ENCODE results near the gene PDGFB.

- TF ChIP-seq POLR2AphosphoS5 (IDR thresholded peaks at IDR 0.05; ENCODE audit: borderline replicate concordance, low read depth, low read length), result no peak
- no peak for TF ChIP-seq EZH2 (IDR thresholded peaks at IDR 0.05)
Measured at GRCh38 chr22:39174498-39175352, 70.1 kb downstream of the PDGFB start.

Measured in SK-N-MC (cell line).